Measurements from ENCODE around the gene EXOC2. TPM values are rescaled to one million over a fixed set of nuclear protein-coding genes. Genes with fewer than 3 reads are reported as not detected.

Gene EXOC2
- total RNA-seq, 2 donors from 2014 or later = 28.1 to 35.0 TPM

- Mint-ChIP-seq H3K36me3 (ENCODE audit: low read depth) (no peaks in the 10 kb centered on the region), H3K9me3 (no peaks in the 10 kb centered on the region), H3K4me3 (no peak overlapping the region), H3K27me3 (ENCODE audit: insufficient read depth) (peaks cover 28% of the 10 kb centered on the region), H3K4me1 (peaks cover 13% of the 10 kb centered on the region), H3K27ac (no peak overlapping the region)
- TF ChIP-seq CTCF (conservative IDR thresholded peaks at IDR 0.05) = no peak
- Histone ChIP-seq H3K27ac (ENCODE audit: low read depth, low read length) (no peak overlapping the region), H3K9ac (ENCODE audit: extremely low read depth, low read length, poor library complexity, severe bottlenecking) (no peak overlapping the region), H3K36me3 (ENCODE audit: control insufficient read depth, insufficient read depth, low read length) (no peaks in the 10 kb centered on the region), H3K4me3 (ENCODE audit: low read length) (no peak overlapping the region), H3K27me3 (ENCODE audit: control insufficient read depth, insufficient read depth, low read length, poor library complexity, severe bottlenecking) (peaks cover 23% of the 10 kb centered on the region), H3K4me1 (ENCODE audit: control insufficient read depth, insufficient read depth, low read length) (no peaks in the 10 kb centered on the region), H3K9me3 (ENCODE audit: control insufficient read depth, low read length) (no peaks in the 10 kb centered on the region)
- DNase-seq = no peak
- 92 to 93% methylated on average over 4 to 5 of the region's 5 CpGs for WGBS, 2 experiments (ENCODE audit: insufficient coverage in 1 of 2, insufficient read length in 1 of 2)
Measured at GRCh38 chr6:713351-713750, 20.4 kb upstream of the EXOC2 start.

- WGBS, 2 experiments (ENCODE audit: insufficient coverage in 1 of 2, insufficient read length in 1 of 2) = 78 to 94% methylated on average over 4 to 8 of the region's 8 CpGs
Measured at GRCh38 chr6:712805-713204, 19.9 kb upstream of the EXOC2 start.

GRCh38 chr6:711925-712324 lies 19.0 kb upstream of the EXOC2 start:
- no peak overlapping the region for H3K27ac Mint-ChIP-seq
- peaks cover 23% of the 10 kb centered on the region for H3K27me3 ChIP-seq (ENCODE audit: control insufficient read depth, insufficient read depth, low read length, poor library complexity, severe bottlenecking)
- no peaks in the 10 kb centered on the region for H3K36me3 Mint-ChIP-seq (ENCODE audit: low read depth)
- no peak overlapping the region for H3K27ac ChIP-seq (ENCODE audit: low read depth, low read length)
- H3K9me3 Mint-ChIP-seq = no peaks in the 10 kb centered on the region
- no peak for DNase-seq
- H3K27me3 Mint-ChIP-seq (ENCODE audit: insufficient read depth) = peaks cover 26% of the 10 kb centered on the region
- H3K9me3 ChIP-seq (ENCODE audit: control insufficient read depth, low read length) = no peaks in the 10 kb centered on the region
- H3K4me1 ChIP-seq (ENCODE audit: control insufficient read depth, insufficient read depth, low read length) = peaks cover 4% of the 10 kb centered on the region
- H3K4me1 Mint-ChIP-seq = peaks cover 25% of the 10 kb centered on the region
- no peak overlapping the region for H3K4me3 ChIP-seq (ENCODE audit: low read length)
- H3K9ac ChIP-seq (ENCODE audit: extremely low read depth, low read length, poor library complexity, severe bottlenecking) = no peak overlapping the region
- H3K36me3 ChIP-seq (ENCODE audit: control insufficient read depth, insufficient read depth, low read length) = no peaks in the 10 kb centered on the region
- no peak for TF ChIP-seq CTCF (conservative IDR thresholded peaks at IDR 0.05)
- no peak overlapping the region for H3K4me3 Mint-ChIP-seq

More at GRCh38 chr6:712805-713204, 19.9 kb upstream of the EXOC2 start:
- Mint-ChIP-seq H3K36me3 (ENCODE audit: low read depth) (no peaks in the 10 kb centered on the region), H3K4me1 (peaks cover 18% of the 10 kb centered on the region), H3K27me3 (ENCODE audit: insufficient read depth) (peaks cover 28% of the 10 kb centered on the region), H3K27ac (no peak overlapping the region), H3K4me3 (no peak overlapping the region), H3K9me3 (no peaks in the 10 kb centered on the region)
- H3K9ac ChIP-seq (ENCODE audit: extremely low read depth, low read length, poor library complexity, severe bottlenecking) = no peak overlapping the region
- H3K27ac ChIP-seq (ENCODE audit: low read depth, low read length) = no peak overlapping the region
- H3K9me3 ChIP-seq (ENCODE audit: control insufficient read depth, low read length) = no peaks in the 10 kb centered on the region
- no peak overlapping the region for H3K4me3 ChIP-seq (ENCODE audit: low read length)
- peaks cover 3% of the 10 kb centered on the region for H3K4me1 ChIP-seq (ENCODE audit: control insufficient read depth, insufficient read depth, low read length)
- no peak for DNase-seq
- no peak for TF ChIP-seq CTCF (conservative IDR thresholded peaks at IDR 0.05)
- peaks cover 23% of the 10 kb centered on the region for H3K27me3 ChIP-seq (ENCODE audit: control insufficient read depth, insufficient read depth, low read length, poor library complexity, severe bottlenecking)
- no peaks in the 10 kb centered on the region for H3K36me3 ChIP-seq (ENCODE audit: control insufficient read depth, insufficient read depth, low read length)

All from endodermal cell (in vitro differentiated cells).